ENCODE measurements around the gene HTRA1. TPM values are rescaled to one million over a fixed set of nuclear protein-coding genes. Genes with fewer than 3 reads are reported as not detected.

The HTRA1 gene
- total RNA-seq, 1 experiment from 2014 or later: 0.70 TPM

DNA sequence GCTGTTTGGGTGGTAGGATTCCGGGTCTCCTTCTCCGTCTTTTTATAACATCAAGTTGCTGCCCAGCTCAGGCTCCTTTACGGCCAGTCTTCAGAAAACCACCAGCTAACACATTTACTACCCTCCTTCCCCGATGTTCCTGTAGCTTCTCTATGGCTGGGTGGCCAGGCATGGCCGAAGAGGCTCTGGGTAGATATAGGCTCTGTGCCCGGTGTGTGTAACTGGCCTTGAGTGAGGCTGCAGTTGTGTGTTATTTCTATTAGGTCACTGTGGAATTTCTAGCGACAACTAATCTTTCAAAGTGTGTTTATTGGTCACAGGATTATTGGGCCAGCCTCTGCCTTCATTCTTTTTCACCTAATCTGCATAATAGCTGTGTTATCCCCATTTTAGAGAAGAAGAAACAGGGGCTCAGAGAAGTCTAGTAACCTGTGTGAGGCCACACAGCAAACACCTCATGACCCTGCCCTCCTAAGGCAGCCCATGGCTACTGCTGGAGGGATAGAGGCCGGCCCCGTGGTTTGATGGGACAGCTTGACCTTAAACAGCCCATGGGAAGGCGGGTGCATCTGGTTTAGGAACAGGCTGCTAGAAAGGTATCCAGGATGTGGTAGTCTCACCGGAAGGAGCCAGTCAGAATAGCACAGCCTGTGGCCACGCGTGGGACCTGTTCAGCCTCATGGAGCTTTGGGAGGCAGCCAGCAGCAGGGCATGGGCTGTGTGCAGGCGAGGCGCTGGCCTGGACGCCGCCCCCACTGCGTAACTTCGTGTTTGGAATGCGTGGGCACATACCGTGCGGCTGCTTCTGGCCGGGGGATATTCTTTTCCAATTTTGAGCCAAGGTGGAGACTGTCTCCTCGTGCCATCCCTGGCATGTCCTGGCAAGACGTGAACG lies 29.7 kb downstream of the HTRA1 start:
- Histone ChIP-seq H3K4me1 (no peaks in the 10 kb centered on the region), H3K4me3 (ENCODE audit: low read depth, low read length) (no peak overlapping the region), H3K27me3 (replicated peaks; ENCODE audit: control insufficient read depth, insufficient read depth, low read length) (no peaks in the 10 kb centered on the region), H3K9me3 (no peaks in the 10 kb centered on the region), H3K36me3 (ENCODE audit: control insufficient read depth, insufficient read depth, low read length) (no peaks in the 10 kb centered on the region)
- peaks cover 6% of the 10 kb centered on the region for H3K27me3 Mint-ChIP-seq (ENCODE audit: insufficient read depth, unreplicated experiment)
- BruUV-seq (replicated peaks): no TSS peak
- H3K36me3 Mint-ChIP-seq (ENCODE audit: insufficient read depth, unreplicated experiment): no peaks in the 10 kb centered on the region
- intact Hi-C loops (cut with micrococcal nuclease; ENCODE audit: unreplicated experiment): no loop called here
- no peak overlapping the region for H3K4me3 Mint-ChIP-seq (ENCODE audit: unreplicated experiment)
- no peaks in the 10 kb centered on the region for H3K4me1 Mint-ChIP-seq (ENCODE audit: low read depth, unreplicated experiment)
- H3K27ac Mint-ChIP-seq (ENCODE audit: unreplicated experiment): no peak overlapping the region
- no peak for DNase-seq
- ChIA-PET CTCF (no interaction called here), POLR2A (no interaction called here)
- no peaks in the 10 kb centered on the region for H3K9me3 Mint-ChIP-seq (ENCODE audit: unreplicated experiment)
- TF ChIP-seq, protein P1, sequence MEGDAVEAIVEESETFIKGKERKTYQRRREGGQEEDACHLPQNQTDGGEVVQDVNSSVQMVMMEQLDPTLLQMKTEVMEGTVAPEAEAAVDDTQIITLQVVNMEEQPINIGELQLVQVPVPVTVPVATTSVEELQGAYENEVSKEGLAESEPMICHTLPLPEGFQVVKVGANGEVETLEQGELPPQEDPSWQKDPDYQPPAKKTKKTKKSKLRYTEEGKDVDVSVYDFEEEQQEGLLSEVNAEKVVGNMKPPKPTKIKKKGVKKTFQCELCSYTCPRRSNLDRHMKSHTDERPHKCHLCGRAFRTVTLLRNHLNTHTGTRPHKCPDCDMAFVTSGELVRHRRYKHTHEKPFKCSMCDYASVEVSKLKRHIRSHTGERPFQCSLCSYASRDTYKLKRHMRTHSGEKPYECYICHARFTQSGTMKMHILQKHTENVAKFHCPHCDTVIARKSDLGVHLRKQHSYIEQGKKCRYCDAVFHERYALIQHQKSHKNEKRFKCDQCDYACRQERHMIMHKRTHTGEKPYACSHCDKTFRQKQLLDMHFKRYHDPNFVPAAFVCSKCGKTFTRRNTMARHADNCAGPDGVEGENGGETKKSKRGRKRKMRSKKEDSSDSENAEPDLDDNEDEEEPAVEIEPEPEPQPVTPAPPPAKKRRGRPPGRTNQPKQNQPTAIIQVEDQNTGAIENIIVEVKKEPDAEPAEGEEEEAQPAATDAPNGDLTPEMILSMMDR (IDR thresholded peaks at IDR 0.05; ENCODE audit: insufficient read depth in 1 of 2, low read depth in 1 of 2, low read length in 1 of 2, severe bottlenecking in 1 of 2, unreplicated experiment in 1 of 2): no peak

DNA sequence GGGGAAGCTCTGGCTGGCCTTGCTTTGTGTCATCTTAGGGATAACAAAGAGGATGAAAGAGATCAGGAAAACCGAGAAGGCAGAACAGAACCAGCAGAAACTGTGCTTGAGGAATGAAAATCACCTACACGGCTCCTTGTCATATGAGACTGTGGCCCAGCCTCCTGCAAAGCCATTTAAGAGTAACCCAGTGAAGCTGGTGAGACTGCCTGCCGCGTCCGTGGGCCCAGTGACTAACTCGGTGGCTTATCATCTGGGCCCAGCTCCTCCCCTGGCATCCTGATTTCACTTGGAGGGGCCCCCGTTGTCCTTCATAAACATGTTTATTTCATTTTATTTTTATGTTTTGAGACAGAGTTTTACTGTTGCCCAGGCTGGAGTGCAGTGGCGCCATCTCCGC lies 30.7 kb downstream of the HTRA1 start:
- no peaks in the 10 kb centered on the region for H3K9me3 Mint-ChIP-seq (ENCODE audit: unreplicated experiment)
- DNase-seq: no peak
- no peak overlapping the region for H3K4me3 Mint-ChIP-seq (ENCODE audit: unreplicated experiment)
- intact Hi-C loops (cut with micrococcal nuclease; ENCODE audit: unreplicated experiment): no loop called here
- no peaks in the 10 kb centered on the region for H3K36me3 ChIP-seq (ENCODE audit: control insufficient read depth, insufficient read depth, low read length)
- no peak overlapping the region for H3K4me3 ChIP-seq (ENCODE audit: low read depth, low read length)
- TF ChIP-seq, protein P1 (IDR thresholded peaks at IDR 0.05; ENCODE audit: insufficient read depth in 1 of 2, low read depth in 1 of 2, low read length in 1 of 2, severe bottlenecking in 1 of 2, unreplicated experiment in 1 of 2): no peak
- no peaks in the 10 kb centered on the region for H3K4me1 ChIP-seq
- H3K27me3 Mint-ChIP-seq (ENCODE audit: insufficient read depth, unreplicated experiment): peaks cover 6% of the 10 kb centered on the region
- no peaks in the 10 kb centered on the region for H3K27me3 ChIP-seq (replicated peaks; ENCODE audit: control insufficient read depth, insufficient read depth, low read length)
- no peaks in the 10 kb centered on the region for H3K36me3 Mint-ChIP-seq (ENCODE audit: insufficient read depth, unreplicated experiment)
- no peaks in the 10 kb centered on the region for H3K9me3 ChIP-seq
- ChIA-PET POLR2A (no interaction called here), CTCF (no interaction called here)
- no peaks in the 10 kb centered on the region for H3K4me1 Mint-ChIP-seq (ENCODE audit: low read depth, unreplicated experiment)
- BruUV-seq (replicated peaks): no TSS peak
- H3K27ac Mint-ChIP-seq (ENCODE audit: unreplicated experiment): no peak overlapping the region

DNA sequence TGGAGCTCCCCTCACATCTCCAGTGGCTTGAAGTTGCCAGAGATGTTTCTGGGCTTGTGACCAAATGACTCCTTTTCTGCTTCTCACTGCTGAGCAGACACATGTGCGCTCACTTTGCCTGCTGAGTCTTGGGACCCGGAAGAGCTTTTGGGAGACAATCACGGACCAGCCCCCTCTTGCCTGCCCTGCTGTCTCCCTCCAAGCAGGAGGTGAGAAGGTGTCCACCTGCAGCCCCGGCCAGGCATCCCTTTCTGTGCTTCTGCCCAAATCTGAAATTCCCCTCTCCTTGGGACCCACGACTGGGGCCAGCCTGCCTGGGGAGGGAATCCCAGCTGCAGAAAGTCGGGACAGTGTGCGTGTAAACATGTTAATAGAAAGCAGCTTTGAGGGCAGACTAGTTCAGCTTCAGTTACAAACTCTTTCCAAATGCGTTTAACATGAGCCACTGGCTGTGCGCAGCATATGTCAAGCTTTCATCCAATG lies 31.7 kb downstream of the HTRA1 start:
- no peaks in the 10 kb centered on the region for H3K36me3 Mint-ChIP-seq (ENCODE audit: insufficient read depth, unreplicated experiment)
- POLR2A ChIA-PET: no interaction called here
- H3K27me3 Mint-ChIP-seq (ENCODE audit: insufficient read depth, unreplicated experiment): peaks cover 5% of the 10 kb centered on the region
- no peak overlapping the region for H3K4me3 Mint-ChIP-seq (ENCODE audit: unreplicated experiment)
- H3K9me3 ChIP-seq: no peaks in the 10 kb centered on the region
- H3K4me3 ChIP-seq (ENCODE audit: low read depth, low read length): no peak overlapping the region
- intact Hi-C loops (cut with micrococcal nuclease; ENCODE audit: unreplicated experiment): no loop called here
- no peaks in the 10 kb centered on the region for H3K36me3 ChIP-seq (ENCODE audit: control insufficient read depth, insufficient read depth, low read length)
- no peak overlapping the region for H3K27ac Mint-ChIP-seq (ENCODE audit: unreplicated experiment)
- TF ChIP-seq, protein P1 (IDR thresholded peaks at IDR 0.05; ENCODE audit: insufficient read depth in 1 of 2, low read depth in 1 of 2, low read length in 1 of 2, severe bottlenecking in 1 of 2, unreplicated experiment in 1 of 2): no peak
- no peak for DNase-seq
- CTCF ChIA-PET: interaction anchor here (0.5 kb wide), 1 partner anchor 24 kb away, joined by 7 read pairs; no protein-coding TSS in a partner anchor
- BruUV-seq (replicated peaks): no TSS peak
- H3K4me1 Mint-ChIP-seq (ENCODE audit: low read depth, unreplicated experiment): no peaks in the 10 kb centered on the region
- H3K9me3 Mint-ChIP-seq (ENCODE audit: unreplicated experiment): no peaks in the 10 kb centered on the region
- no peaks in the 10 kb centered on the region for H3K4me1 ChIP-seq
- no peaks in the 10 kb centered on the region for H3K27me3 ChIP-seq (replicated peaks; ENCODE audit: control insufficient read depth, insufficient read depth, low read length)
